C4-2B (cell line): ENCODE data around the gene EIF3C.
"Not testable (repeated sequence)": the region's sequence is repeated elsewhere in the genome, so short reads cannot be mapped to it uniquely, and the experiment has no call there.

Source experiments
- CTCF ChIP-seq: fragments of 450-650 bp; conservative IDR thresholded peaks from 2 replicates; pipeline ENCODE4 v1.5.1; 2017; ENCODE audit warnings: mild to moderate bottlenecking
- ZFX ChIP-seq: fragments of 450-650 bp; IDR thresholded peaks from 2 replicates; pipeline ENCODE4 v1.6.1; 2017

GRCh38 chr16:28666264-28666663 lies 45.0 kb upstream of the EIF3C start:
- TF ChIP-seq CTCF, ZFX: not testable (repeated sequence)
